ENCODE results near the gene CPXM2.

Gene CPXM2

GRCh38 chr10:123891144-123892071, at the start of gene CPXM2:
CPXM2 (minus strand) TSS chr10:123891807; CDS start chr10:123891659, 148 bp downstream.
- DNase-seq (ENCODE audit: low spot score) = no peak

GRCh38 chr10:123939591-123939990, 48.0 kb upstream of the CPXM2 start:
- no peak for DNase-seq (ENCODE audit: low spot score)

GRCh38 chr10:123938890-123939289, 47.3 kb upstream of the CPXM2 start:
- no peak for DNase-seq (ENCODE audit: low spot score)

- no peak for DNase-seq (ENCODE audit: low spot score)
These were observed 44.8 kb upstream of the CPXM2 start for GRCh38 chr10:123936426-123936825.

- no peak for DNase-seq (ENCODE audit: low spot score)
These were observed 44.1 kb upstream of the CPXM2 start for GRCh38 chr10:123935680-123936079.

GRCh38 chr10:123934846-123935245, 43.2 kb upstream of the CPXM2 start:
- no peak for DNase-seq (ENCODE audit: low spot score)

GRCh38 chr10:123930340-123931001, 38.9 kb upstream of the CPXM2 start:
- no peak for DNase-seq (ENCODE audit: low spot score)

- DNase-seq (ENCODE audit: low spot score) = no peak
These were observed 38.2 kb upstream of the CPXM2 start for GRCh38 chr10:123929791-123930190.

- no peak for DNase-seq (ENCODE audit: low spot score)
These were observed 36.8 kb upstream of the CPXM2 start for GRCh38 chr10:123928427-123928826.

- DNase-seq (ENCODE audit: low spot score) = no peak
These were observed 35.0 kb upstream of the CPXM2 start for GRCh38 chr10:123926401-123927264.

- DNase-seq (ENCODE audit: low spot score) = no peak
These were observed 30.5 kb upstream of the CPXM2 start for GRCh38 chr10:123922126-123922525.

GRCh38 chr10:123916775-123917174, 25.2 kb upstream of the CPXM2 start:
- no peak for DNase-seq (ENCODE audit: low spot score)

- DNase-seq (ENCODE audit: low spot score) = no peak
These were observed 22.2 kb upstream of the CPXM2 start for GRCh38 chr10:123913688-123914268.

GRCh38 chr10:123912871-123913270, 21.3 kb upstream of the CPXM2 start:
- no peak for DNase-seq (ENCODE audit: low spot score)

- DNase-seq (ENCODE audit: low spot score) = no peak
These were observed 20.9 kb upstream of the CPXM2 start for GRCh38 chr10:123912466-123912865.

- no peak for DNase-seq (ENCODE audit: low spot score)
These were observed 20.3 kb upstream of the CPXM2 start for GRCh38 chr10:123911866-123912265.

- no peak for DNase-seq (ENCODE audit: low spot score)
These were observed 18.3 kb upstream of the CPXM2 start for GRCh38 chr10:123909866-123910265.

GRCh38 chr10:123909426-123909825, 17.8 kb upstream of the CPXM2 start:
- DNase-seq (ENCODE audit: low spot score) = no peak

GRCh38 chr10:123908379-123908778, 16.8 kb upstream of the CPXM2 start:
- no peak for DNase-seq (ENCODE audit: low spot score)

GRCh38 chr10:123906884-123907652, 15.5 kb upstream of the CPXM2 start:
- no peak for DNase-seq (ENCODE audit: low spot score)

GRCh38 chr10:123906296-123906695, 14.7 kb upstream of the CPXM2 start:
- DNase-seq (ENCODE audit: low spot score) = no peak
